Fibroblast of lung (primary cell): ENCODE results near the gene INSC. TPM values are rescaled to one million over a fixed set of nuclear protein-coding genes. Genes with fewer than 3 reads are reported as not detected.

Experiments
- DNase-seq, 2 donors: peaks; one replicate each; pipeline versions ENCODE4 v3.0.0 to v3.0.0-alpha.2; 2010; ENCODE audit warnings: low read depth in 2 of 2
- H2AFZ ChIP-seq: 2 replicates; pipeline ENCODE4 v1.5.1; 2012; ENCODE audit warnings: low read length, control low read depth, inconsistent platforms
- H3K27ac ChIP-seq: 2 replicates; pipeline ENCODE4 v1.5.1; 2011; ENCODE audit warnings: low read length, control low read depth; ENCODE audit not compliant: insufficient read depth
- H3K27me3 ChIP-seq: 2 replicates; pipeline ENCODE4 v1.5.1; 2011; ENCODE audit warnings: mild to moderate bottlenecking, low read length; ENCODE audit not compliant: control insufficient read depth, insufficient read depth
- H3K36me3 ChIP-seq: 2 replicates; pipeline ENCODE4 v1.5.1; 2011; ENCODE audit warnings: low read length; ENCODE audit not compliant: control insufficient read depth, insufficient read depth
- H3K4me1 ChIP-seq: 2 replicates; pipeline ENCODE4 v1.5.1; 2011; ENCODE audit warnings: low read length; ENCODE audit not compliant: control insufficient read depth, insufficient read depth; ENCODE audit errors: extremely low read depth
- H3K4me2 ChIP-seq: 2 replicates; pipeline ENCODE4 v1.5.1; 2011; ENCODE audit warnings: low read length, control low read depth; ENCODE audit not compliant: insufficient read depth; ENCODE audit errors: extremely low read depth
- H3K4me3 ChIP-seq, 4 experiments: fragments of 200-600 bp in 1 of 4; sonication (generic) in 1 of 4; replicated peaks in 1 of 4; 2 replicates each; pipeline ENCODE4 v1.5.1; 2011 to 2016; ENCODE audit warnings: low read length in 4 of 4, low read depth in 3 of 4, mild to moderate bottlenecking in 3 of 4, control low read depth in 2 of 4, inconsistent platforms in 1 of 4, mixed read lengths in 1 of 4; ENCODE audit not compliant: insufficient read depth in 1 of 4; ENCODE audit errors: control extremely low read depth in 1 of 4
- H3K79me2 ChIP-seq: 2 replicates; pipeline ENCODE4 v1.5.1; 2012; ENCODE audit warnings: mild to moderate bottlenecking, low read length, inconsistent platforms; ENCODE audit not compliant: control insufficient read depth, insufficient read depth
- H3K9ac ChIP-seq: 2 replicates; pipeline ENCODE4 v1.5.1; 2011; ENCODE audit warnings: mild to moderate bottlenecking, low read length, control low read depth; ENCODE audit not compliant: insufficient read depth
- H3K9me3 ChIP-seq: 2 replicates; pipeline ENCODE4 v1.5.1; 2012; ENCODE audit warnings: low read depth, low read length; ENCODE audit not compliant: control insufficient read depth, insufficient read depth
- H4K20me1 ChIP-seq: 2 replicates; pipeline ENCODE4 v1.5.1; 2011; ENCODE audit warnings: low read length; ENCODE audit not compliant: control insufficient read depth, insufficient read depth; ENCODE audit errors: extremely low read depth
- CTCF ChIP-seq, 2 donors: IDR thresholded peaks in 1 of 2; conservative IDR thresholded peaks in 1 of 2; 1 replicate in 1 of 2; 2 replicates in 1 of 2; pipeline ENCODE4 v1.5.1; 2011 to 2012; ENCODE audit warnings: low read length in 2 of 2, control low read depth in 1 of 2, inconsistent platforms in 1 of 2, low read depth in 1 of 2, mild to moderate bottlenecking in 1 of 2
- EZH2 ChIP-seq: IDR thresholded peaks from 2 replicates; pipeline ENCODE4 v1.5.1; 2012; ENCODE audit warnings: low read length, control low read depth, mild to moderate bottlenecking; ENCODE audit errors: missing control alignments
- polyA plus RNA-seq, 2 donors: library from polyadenylated mRNA; depleted of rRNA in 1 of 2; stranded (reverse) in 1 of 2; unstranded in 1 of 2; fragments of >200 nt; gene quantifications; 2 replicates each; pipeline ENCODE4 v1.2.1, GENCODE V29; 2011 to 2012; ENCODE audit warnings: missing spikeins in 1 of 2
- total RNA-seq: library from RNA; depleted of rRNA; stranded (reverse); fragments of >200 nt; gene quantifications from 2 replicates; pipeline ENCODE4 v1.2.1, GENCODE V29; 2014

Gene INSC
- total and polyA plus RNA-seq, 2 donors (not counting 1 experiment from before 2014, with no cell fraction given) = 0.90 to 8.3 TPM

- H3K27ac ChIP-seq = no peak overlapping the region
- H3K27me3 ChIP-seq = no peaks in the 10 kb centered on the region
- DNase-seq = no peak
- H3K4me3 ChIP-seq = no peak overlapping the region
- H3K9ac ChIP-seq = no peak overlapping the region
- no peaks in the 10 kb centered on the region for H3K36me3 ChIP-seq
- H3K4me2 ChIP-seq = no peak overlapping the region
- TF ChIP-seq CTCF (conservative IDR thresholded peaks at IDR 0.05 in 1 of 2, IDR thresholded peaks at IDR 0.05 in 1 of 2; ENCODE audit: low read depth in 1 of 2, low read length in 2 of 2) (no peak), EZH2 (no peak)
- peaks cover 12% of the 10 kb centered on the region for H3K4me1 ChIP-seq
- H2AFZ ChIP-seq = no peak overlapping the region
- no peaks in the 10 kb centered on the region for H3K79me2 ChIP-seq
- H4K20me1 ChIP-seq = no peaks in the 10 kb centered on the region
- H3K9me3 ChIP-seq = no peaks in the 10 kb centered on the region
Measured at GRCh38 chr11:15153231-15153630, 38.5 kb downstream of the INSC start.

GRCh38 chr11:15157181-15157580 lies 42.5 kb downstream of the INSC start:
- Histone ChIP-seq H3K4me1 (peaks cover 19% of the 10 kb centered on the region), H3K9ac (no peak overlapping the region), H3K36me3 (no peaks in the 10 kb centered on the region), H2AFZ (no peak overlapping the region), H4K20me1 (no peaks in the 10 kb centered on the region), H3K9me3 (no peaks in the 10 kb centered on the region), H3K4me2 (no peak overlapping the region), H3K4me3 (no peak overlapping the region), H3K27me3 (no peaks in the 10 kb centered on the region), H3K79me2 (no peaks in the 10 kb centered on the region), H3K27ac (peak overlapping the region; percentile 69)
- no peak for TF ChIP-seq EZH2
- peak; percentile 79 to 92 for DNase-seq

- Histone ChIP-seq H3K79me2 (no peaks in the 10 kb centered on the region), H3K9ac (no peak overlapping the region), H3K9me3 (no peaks in the 10 kb centered on the region), H2AFZ (no peak overlapping the region), H3K27ac (peak overlapping the region; percentile 69), H3K36me3 (no peaks in the 10 kb centered on the region), H3K4me3 (no peak overlapping the region), H4K20me1 (no peaks in the 10 kb centered on the region), H3K4me1 (peaks cover 19% of the 10 kb centered on the region), H3K4me2 (no peak overlapping the region), H3K27me3 (no peaks in the 10 kb centered on the region)
- no peak for TF ChIP-seq EZH2
- no peak for DNase-seq
Measured at GRCh38 chr11:15157606-15158137, 42.9 kb downstream of the INSC start.

GRCh38 chr11:15158351-15159015 lies 43.8 kb downstream of the INSC start:
- Histone ChIP-seq H3K79me2 (no peaks in the 10 kb centered on the region), H4K20me1 (no peaks in the 10 kb centered on the region), H3K4me3 (no peak overlapping the region), H3K9ac (no peak overlapping the region), H2AFZ (no peak overlapping the region), H3K9me3 (no peaks in the 10 kb centered on the region), H3K27me3 (no peaks in the 10 kb centered on the region), H3K4me1 (peaks cover 19% of the 10 kb centered on the region), H3K27ac (peak overlapping the region; percentile 69), H3K4me2 (no peak overlapping the region), H3K36me3 (no peaks in the 10 kb centered on the region)
- DNase-seq = peak; percentile 58 to 93
- no peak for TF ChIP-seq CTCF (conservative IDR thresholded peaks at IDR 0.05 in 1 of 2, IDR thresholded peaks at IDR 0.05 in 1 of 2; ENCODE audit: low read depth in 1 of 2, low read length in 2 of 2)
